GM15510 (cell line): ENCODE data around the gene NEIL3.

Experiments
- POLR2A ChIP-seq: IDR thresholded peaks from 3 replicates; pipeline ENCODE4 v1.6.1; 2011; ENCODE audit warnings: borderline replicate concordance; ENCODE audit not compliant: insufficient read length; ENCODE audit errors: extremely low read depth

NEIL3 gene

GRCh38 chr4:177322266-177322665 is 12.6 kb downstream of the NEIL3 start:
- TF ChIP-seq POLR2A = no peak

GRCh38 chr4:177322881-177323280 is 13.2 kb downstream of the NEIL3 start:
- no peak for TF ChIP-seq POLR2A

- TF ChIP-seq POLR2A = no peak
Measured at GRCh38 chr4:177323416-177323815, 13.7 kb downstream of the NEIL3 start.

GRCh38 chr4:177332119-177332518 is 22.4 kb downstream of the NEIL3 start:
- TF ChIP-seq POLR2A = no peak

- no peak for TF ChIP-seq POLR2A
Measured at GRCh38 chr4:177339477-177340374, 30.1 kb downstream of the NEIL3 start.

GRCh38 chr4:177348348-177348747 is 38.7 kb downstream of the NEIL3 start:
- TF ChIP-seq POLR2A = no peak

- TF ChIP-seq POLR2A = no peak
Measured at GRCh38 chr4:177349191-177349590, 39.5 kb downstream of the NEIL3 start.

- no peak for TF ChIP-seq POLR2A
Measured at GRCh38 chr4:177351622-177352244, 42.1 kb downstream of the NEIL3 start.

- TF ChIP-seq POLR2A = no peak
Measured at GRCh38 chr4:177356206-177356605, 46.5 kb downstream of the NEIL3 start.

- TF ChIP-seq POLR2A = no peak
Measured at GRCh38 chr4:177356921-177357320, 47.2 kb downstream of the NEIL3 start.

GRCh38 chr4:177367336-177367735 is 57.7 kb downstream of the NEIL3 start:
- no peak for TF ChIP-seq POLR2A

GRCh38 chr4:177369372-177369771 is 59.7 kb downstream of the NEIL3 start:
- TF ChIP-seq POLR2A = no peak

- TF ChIP-seq POLR2A = no peak
Measured at GRCh38 chr4:177371461-177371860, 61.8 kb downstream of the NEIL3 start.

- no peak for TF ChIP-seq POLR2A
Measured at GRCh38 chr4:177374966-177375365, 65.3 kb downstream of the NEIL3 start.

GRCh38 chr4:177375372-177375771 is 65.7 kb downstream of the NEIL3 start:
- no peak for TF ChIP-seq POLR2A

- TF ChIP-seq POLR2A = no peak
Measured at GRCh38 chr4:177376024-177376423, 66.3 kb downstream of the NEIL3 start.
